Dermis lymphatic vessel endothelial cell (primary cell): ENCODE measurements around the gene PEX7. TPM values are rescaled to one million over a fixed set of nuclear protein-coding genes. Genes with fewer than 3 reads are reported as not detected.

Source experiments
- total RNA-seq: library from RNA; depleted of rRNA; stranded (reverse); fragments of >200 nt; gene quantifications from 2 replicates; pipeline ENCODE4 v1.2.1, GENCODE V29; 2014

Gene PEX7
- 4.9 and 5.6 TPM in 2 replicates for total RNA-seq

DNA sequence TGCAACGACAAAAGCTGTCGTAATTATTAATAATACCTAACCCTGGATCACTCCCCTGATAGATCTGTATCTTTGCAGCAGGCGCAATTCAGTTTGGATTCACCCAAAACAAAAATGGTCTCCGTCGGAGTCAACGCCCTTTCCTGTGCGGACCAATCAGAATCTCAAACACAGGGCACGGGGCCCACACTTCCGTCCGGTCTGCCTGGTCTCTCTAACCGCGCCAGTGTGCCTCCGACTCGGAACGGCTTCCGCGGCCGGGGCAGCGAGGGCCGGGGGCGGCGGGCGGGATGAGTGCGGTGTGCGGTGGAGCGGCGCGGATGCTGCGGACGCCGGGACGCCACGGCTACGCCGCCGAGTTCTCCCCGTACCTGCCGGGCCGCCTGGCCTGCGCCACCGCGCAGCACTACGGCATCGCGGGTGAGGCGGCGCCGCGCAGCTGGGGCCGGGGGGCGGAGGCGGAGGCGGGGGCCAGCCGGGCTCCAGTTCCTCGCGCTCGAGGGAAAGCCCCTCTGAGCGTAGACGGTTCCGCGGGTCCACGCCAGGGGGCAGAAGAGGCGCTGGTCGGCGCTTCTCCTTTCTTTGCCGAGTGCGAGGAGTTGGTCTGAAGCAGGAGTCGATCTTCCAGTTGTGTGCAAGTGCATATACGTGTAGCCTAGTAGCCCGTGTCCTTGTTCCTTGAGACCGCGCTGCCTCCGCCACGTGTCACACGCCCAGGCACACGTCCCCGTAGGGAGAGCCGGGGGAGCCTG lies at the start of gene PEX7:
Gene PEX7, plus strand, starts transcription at position 217 of the 752 bp plus-strand sequence. Its CDS starts 74 bp downstream, at position 291.

GRCh38 chr6:136792410-136793262 lies 29.8 kb upstream of the PEX7 start, which contains the start of gene MAP3K5:
Gene MAP3K5, minus strand, starts transcription at chr6:136792477. Its CDS starts 320 bp downstream, at chr6:136792157.

GRCh38 chr6:136921936-136922684 lies 99.7 kb downstream of the PEX7 start, which contains the start of gene SLC35D3:
Gene SLC35D3, plus strand, starts transcription at chr6:136922301. Its CDS starts 128 bp downstream, at chr6:136922429.

Other genes with a start within 250 kb of the PEX7 start
- 1.5 and 2.3 TPM in 2 replicates for gene MAP3K5, start 30.1 kb upstream of the PEX7 start, total RNA-seq
- not detected in 2 replicates for gene SLC35D3, start 99.7 kb downstream of the PEX7 start, total RNA-seq
- gene IL20RA, start 222.4 kb downstream of the PEX7 start, total RNA-seq = 0.22 and 0.26 TPM in 2 replicates